Measurements from ENCODE around the gene MAB21L1.

GRCh38 chr13:35512271-35512920, 35.9 kb upstream of the MAB21L1 start:
- TF ChIP-seq CTCF (IDR thresholded peaks at IDR 0.05) (no peak), EP300 (IDR thresholded peaks at IDR 0.05) (peak in 1 of 2 donors; percentile 8), POLR2A (IDR thresholded peaks at IDR 0.05) (no peak)
